Activated CD8-positive, alpha-beta memory T cell treated with anti-CD3 and anti-CD28 coated beads for 1 hour (primary cell): Measurements from ENCODE around the gene IFITM1.

Experiments used
- DNase-seq, 2 donors: peaks; one replicate each; pipeline ENCODE4 v3.0.0-alpha.2; 2020; ENCODE audit warnings: low read depth in 1 of 2; ENCODE audit errors: extremely low read depth in 1 of 2

Gene IFITM1

DNA sequence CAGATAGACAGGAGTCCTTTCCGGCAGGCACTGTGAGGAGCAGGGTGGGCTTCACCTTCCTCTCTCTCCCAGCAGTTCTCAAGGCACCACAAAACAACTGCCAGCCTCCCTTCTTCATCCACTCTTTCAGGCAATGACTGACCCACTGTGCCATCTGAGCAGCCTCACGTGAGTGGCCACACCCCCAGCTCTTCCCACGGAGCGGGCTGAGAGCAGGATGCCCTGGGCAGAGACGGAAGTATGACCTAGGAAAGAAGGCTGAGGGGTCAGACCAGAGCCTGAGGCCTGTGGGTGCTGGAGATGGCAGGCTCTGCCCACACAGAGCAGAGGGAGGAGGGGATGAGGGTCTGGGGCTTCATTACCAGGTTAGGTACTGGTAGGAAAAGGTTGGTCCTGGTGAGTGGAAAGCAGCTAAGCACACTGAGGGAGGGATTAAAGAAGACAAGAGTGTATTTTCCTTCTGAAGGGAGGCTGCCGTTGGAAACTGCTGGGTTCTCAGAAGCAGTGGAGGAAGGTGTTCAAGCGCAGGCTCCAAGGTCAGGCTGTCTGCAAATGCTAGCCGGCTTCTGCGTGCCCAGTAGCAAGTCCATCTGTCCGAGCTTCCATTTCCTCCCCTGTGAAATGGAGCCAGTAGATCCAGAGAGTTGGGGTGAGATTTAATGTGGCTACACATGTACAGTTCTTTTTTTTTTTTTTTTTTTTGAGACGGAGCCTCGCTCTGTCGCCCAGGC is 31.0 kb upstream of the IFITM1 start:
- no peak for DNase-seq

DNA sequence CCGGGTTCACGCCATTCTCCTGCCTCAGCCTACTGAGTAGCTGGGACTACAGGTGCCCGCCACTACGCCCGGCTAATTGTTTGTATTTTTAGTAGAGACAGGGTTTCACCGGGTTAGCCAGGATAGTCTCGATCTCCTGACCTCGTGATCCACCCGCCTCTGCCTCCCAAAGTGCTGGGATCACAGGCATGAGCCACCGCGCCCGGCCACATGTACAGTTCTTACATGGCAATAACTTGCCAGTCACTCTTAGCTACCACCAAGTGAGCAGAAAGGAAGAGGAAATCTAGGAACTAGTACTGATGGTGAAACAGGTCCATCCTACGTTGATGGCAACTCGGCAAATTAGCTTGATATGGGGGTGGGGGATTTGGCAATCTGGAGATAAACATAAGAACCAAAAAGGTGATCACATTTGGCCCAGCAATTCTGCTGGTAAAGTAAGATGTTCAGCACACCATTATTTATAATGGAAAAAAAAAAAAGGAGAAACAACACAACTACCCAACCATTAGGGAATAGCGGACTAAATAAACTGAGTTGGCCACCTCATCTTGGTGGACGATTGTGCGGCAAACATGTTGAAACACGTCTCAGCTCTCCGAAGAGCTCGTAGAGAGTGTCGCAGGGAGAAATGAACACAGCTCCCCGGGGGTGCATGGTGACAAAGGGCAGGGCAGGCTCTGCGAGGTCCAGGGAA is 30.3 kb upstream of the IFITM1 start:
- no peak for DNase-seq

DNA sequence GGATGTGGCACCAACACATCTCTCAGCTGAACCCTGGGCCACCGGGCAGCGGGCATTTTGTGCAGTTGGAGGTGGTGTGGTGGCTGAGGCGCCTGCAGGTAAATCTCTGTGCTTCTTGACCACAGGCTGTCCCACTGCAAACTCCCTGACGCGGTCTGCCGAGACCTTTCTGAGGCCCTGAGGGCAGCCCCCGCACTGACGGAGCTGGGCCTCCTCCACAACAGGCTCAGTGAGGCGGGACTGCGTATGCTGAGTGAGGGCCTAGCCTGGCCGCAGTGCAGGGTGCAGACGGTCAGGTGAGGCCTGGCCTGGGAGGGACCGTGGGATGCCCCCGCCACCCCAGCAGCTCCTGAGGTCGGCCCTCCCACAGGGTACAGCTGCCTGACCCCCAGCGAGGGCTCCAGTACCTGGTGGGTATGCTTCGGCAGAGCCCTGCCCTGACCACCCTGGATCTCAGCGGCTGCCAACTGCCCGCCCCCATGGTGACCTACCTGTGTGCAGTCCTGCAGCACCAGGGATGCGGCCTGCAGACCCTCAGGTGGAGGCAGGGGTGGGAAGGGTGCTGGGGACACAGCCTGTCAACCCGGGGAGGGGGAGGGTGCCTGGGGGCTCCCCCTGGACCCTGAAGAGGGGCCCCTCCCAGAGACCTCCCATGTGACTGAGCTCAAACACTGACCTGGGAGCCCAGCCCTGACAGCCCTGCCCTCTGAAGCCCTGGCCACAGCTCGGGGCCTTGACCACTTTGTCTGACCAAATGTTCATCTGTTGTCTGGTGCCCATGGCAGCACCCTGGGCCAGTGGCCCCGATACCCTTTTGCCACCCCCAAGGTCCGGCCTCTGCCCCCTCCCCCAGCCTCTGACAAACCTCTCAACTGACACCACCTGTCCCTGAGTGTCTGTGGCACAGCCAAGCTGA is 29.5 kb upstream of the IFITM1 start:
- no peak for DNase-seq

DNA sequence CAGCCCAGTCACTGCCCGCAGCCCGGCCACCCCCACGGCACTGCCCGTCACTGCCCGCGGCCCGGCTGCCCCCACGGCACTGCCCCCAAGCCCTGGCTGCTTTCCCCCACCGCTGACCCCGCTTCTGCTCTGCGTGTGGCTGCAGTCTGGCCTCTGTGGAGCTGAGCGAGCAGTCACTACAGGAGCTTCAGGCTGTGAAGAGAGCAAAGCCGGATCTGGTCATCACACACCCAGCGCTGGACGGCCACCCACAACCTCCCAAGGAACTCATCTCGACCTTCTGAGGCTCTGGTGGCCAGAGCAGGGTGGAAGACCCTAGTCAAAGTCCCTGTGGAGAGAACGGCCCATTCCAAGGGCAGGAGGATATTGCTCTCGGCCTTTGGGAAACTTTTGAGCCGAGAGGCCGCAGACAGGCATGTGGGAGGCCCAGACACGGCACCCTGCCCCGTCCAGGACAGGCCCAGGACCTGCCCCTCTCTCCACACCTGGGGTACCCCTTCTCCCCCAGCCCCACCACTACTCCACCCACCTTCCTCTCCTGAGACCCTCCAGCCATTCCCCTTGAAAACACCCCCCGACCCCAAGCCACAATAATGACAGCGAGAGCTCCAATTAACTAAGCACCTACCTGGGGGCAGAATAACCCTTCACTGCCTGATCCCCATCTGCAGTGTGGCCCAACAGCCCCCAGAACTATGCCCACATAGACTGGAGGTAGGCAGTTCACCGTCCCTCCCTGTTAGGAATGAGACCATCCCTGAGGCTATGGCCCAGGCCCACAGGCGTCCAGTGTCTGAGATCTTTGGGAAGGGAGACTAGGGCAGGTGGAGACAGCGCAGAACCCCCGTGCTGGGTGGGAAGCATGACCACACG is 28.6 kb upstream of the IFITM1 start:
- DNase-seq: no peak

DNA sequence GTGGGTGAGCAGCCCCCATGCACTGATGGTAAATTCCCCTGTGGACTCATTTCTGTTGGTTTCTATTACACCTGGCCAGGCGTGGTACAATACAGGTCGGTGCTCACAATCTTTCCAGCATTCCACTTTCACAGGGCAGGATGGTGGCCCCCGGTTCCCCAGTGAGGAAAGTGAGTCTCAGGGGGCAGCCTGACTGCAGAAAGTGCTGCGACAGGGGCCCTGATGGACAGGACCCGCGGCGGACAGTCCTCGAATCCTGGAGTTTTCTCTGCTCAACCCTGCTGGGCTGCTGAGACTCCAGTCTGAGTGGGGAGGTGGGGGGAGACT is 28.0 kb upstream of the IFITM1 start:
- DNase-seq: no peak

DNA sequence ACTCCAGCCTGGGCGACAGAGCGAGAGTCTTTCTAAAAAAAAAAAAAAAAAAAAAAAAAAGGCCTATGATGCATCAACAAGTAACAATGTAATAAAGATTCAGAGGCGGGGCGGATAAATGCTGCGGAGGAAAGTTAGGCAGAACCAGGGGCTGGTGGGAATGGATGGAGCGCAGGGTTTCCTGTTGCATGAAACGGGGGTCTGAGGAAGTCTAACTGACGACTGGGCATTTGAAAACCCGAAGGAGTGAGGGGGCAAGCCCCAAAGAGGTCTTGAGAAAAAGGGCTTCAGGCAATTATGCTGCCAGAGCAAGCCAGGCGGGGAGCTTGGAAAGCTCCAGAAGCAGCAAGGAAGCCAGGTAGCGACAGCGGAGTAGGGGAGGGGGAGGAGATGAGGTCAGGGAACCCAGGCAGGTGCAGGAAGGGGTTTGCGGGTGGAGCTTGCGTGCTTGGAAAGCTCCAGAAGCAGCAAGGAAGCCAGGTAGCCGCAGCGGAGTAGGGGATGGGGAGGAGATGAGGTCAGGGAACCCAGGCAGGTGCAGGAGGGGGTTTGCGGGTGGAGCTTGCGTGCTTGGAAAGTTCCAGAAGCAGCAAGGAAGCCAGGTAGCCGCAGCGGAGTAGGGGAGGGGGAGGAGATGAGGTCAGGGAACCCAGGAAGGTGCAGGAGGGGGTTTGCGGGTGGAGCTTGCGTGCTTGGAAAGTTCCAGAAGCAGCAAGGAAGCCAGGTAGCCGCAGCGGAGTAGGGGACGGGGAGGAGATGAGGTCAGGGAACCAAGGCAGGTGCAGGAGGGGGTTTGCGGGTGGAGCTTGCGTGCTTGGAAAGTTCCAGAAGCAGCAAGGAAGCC is 26.6 kb upstream of the IFITM1 start:
- peak; percentile 67 to 71 for DNase-seq

DNA sequence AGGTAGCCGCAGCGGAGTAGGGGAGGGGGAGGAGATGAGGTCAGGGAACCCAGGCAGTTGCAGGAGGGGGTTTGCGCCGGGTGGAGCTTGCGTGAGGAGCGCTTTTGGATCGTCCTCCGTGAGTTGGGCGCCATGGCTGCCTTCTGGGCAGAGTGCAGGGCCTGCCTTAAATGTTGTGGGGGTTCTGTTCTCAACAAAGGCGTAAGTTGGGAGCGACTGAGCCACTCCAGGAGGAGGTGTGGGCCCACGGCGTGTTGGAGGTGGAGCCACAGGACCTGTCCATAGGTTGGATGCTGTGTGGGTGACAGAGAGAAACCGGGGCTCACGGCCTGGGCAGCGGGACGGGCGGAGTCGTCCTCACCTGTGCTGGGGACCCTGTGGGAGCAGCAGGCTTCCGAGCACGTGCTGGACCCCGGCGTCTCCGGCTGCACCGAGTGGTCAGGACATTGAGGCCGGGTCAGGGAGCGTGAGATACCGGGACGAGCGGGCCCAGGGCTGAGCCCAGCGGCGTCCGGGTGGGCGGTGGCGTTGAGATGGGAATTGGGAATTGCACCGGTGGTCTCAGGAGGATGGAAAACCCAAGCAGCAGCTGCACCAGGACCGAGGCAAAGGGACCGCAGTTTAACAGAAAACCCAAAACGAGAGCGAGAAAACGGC is 25.9 kb upstream of the IFITM1 start:
- DNase-seq: peak in 1 of 2 donors; percentile 56

DNA sequence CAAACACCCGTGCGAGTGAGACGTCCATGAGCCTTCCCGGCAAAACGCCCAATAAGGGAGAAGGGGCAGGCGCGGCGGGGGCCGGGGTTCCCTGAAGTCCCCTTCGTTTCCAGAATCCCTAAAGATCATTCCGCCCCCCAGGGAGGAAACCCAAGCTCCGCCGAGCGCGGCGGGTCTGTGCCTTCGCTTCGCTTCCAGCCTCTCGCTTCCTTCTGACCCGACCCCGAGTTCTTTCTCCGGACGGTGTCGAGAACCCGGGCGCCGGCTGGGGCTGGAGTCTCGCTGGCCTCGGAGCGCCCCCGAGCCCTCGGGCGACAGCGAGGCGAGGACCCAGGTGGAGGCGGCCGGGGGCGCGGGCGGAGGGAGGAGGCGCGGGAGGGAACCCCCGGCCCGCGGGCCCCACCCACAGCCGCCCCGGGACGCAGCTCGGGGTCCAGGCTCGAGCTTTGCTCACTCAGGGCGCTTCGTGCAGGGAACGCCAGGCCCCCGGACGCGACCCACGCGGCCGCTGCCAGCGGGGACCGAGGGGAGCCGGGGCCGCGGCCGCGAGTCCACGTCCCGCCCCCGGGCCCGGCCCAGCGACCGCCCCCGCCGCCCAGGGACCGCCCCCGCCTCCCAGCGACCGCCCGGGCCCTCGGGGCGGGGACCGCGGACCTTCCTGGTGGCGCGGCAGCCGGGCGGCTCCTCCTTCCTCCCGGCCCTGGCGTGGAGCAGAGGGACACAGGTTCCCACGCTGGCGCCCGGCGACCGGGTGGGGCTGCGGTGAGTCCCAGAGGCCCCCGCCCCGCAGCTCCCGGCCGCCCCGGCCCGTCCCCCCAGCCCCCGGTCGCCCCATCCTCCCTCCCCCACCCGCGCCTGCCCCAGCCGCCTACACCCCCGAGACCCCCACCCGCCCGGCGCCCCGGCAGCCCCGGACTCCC is 25.1 kb upstream of the IFITM1 start, which contains the start of gene PGGHG:
Gene PGGHG, plus strand, starts transcription at position 649 of the 920 bp plus-strand sequence. CDS start 691 bp downstream, outside the sequence.
- peak in 1 of 2 donors; percentile 66 for DNase-seq

DNA sequence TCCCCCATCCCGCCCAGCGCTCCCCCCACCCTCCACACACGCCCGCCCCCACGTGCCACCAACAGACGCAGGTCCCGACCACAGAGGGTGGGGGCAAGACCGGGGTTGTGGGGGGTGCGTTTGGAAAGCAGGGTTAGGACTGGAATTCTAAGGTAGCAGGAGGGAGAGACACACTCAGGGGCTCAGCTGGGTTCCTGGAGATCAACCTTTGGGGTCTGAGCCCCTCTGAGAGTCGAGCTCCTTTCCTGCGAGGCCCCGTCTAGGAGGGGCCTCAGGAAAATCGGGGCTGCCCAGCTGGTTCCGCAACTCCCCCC is 24.5 kb upstream of the IFITM1 start:
- DNase-seq: no peak

DNA sequence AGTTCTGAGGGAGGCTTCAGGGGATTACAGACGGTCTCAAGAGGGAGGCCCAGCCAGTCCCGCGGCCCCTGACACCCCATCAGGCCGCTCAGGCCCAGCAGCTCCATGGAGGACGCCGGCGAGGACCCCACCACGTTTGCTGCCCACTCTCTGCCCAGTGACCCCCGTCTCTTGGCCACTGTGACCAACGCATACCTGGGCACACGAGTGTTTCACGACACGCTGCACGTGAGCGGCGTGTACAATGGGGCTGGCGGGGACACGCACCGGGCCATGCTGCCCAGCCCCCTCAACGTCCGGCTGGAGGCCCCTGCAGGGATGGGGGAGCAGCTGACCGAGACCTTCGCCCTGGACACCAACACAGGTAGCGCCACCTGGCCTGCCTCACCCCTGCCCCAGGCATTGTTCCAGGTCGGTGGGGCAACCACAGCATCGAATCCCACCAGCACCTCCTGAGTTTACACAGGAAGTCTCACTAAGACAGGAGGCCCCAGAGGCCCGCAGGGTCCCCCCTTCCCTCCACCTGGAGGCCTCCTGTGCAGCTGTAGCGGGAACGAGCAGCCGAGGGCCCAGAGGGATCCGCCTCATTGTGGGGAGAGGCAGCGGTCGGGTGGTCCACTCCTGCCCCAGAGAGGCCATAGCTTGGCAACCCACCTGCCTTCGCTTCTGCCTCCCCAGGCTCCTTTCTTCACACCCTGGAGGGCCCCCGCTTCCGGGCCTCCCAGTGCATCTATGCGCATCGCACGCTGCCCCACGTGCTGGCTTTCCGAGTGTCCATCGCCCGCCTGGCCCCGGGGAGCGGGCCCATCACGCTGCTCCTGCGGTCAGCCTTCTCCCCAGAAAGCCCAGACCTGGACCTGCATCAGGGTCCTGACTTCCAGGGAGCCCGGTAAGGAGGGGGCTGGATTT is 23.9 kb upstream of the IFITM1 start:
- DNase-seq: no peak

DNA sequence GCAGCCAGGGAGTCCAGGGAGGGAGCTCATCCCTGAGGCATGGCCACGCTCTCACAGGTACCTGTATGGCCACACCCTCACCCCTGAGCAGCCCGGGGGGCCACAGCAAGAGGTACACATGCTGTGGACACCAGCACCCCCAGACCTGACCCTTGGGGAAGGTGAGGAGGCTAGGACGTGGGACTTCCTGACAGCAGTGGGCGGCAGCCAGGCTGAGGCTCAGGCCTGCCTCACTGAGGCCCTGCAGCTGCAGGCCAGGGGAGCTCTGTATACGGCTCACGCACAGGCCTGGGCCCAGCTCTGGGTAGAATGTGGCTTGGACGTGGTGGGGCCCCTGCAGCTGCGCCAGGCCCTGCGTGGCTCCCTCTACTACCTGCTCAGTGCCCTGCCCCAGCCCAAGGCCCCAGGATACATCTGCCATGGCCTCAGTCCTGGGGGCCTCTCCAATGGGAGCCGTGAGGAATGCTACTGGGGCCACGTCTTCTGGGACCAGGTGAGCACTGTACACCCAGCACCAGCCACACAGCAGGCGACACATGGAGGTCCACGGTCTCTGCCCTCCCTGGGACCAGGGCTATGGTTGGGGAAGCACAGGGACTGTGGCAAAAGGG is 23.1 kb upstream of the IFITM1 start:
- no peak for DNase-seq

DNA sequence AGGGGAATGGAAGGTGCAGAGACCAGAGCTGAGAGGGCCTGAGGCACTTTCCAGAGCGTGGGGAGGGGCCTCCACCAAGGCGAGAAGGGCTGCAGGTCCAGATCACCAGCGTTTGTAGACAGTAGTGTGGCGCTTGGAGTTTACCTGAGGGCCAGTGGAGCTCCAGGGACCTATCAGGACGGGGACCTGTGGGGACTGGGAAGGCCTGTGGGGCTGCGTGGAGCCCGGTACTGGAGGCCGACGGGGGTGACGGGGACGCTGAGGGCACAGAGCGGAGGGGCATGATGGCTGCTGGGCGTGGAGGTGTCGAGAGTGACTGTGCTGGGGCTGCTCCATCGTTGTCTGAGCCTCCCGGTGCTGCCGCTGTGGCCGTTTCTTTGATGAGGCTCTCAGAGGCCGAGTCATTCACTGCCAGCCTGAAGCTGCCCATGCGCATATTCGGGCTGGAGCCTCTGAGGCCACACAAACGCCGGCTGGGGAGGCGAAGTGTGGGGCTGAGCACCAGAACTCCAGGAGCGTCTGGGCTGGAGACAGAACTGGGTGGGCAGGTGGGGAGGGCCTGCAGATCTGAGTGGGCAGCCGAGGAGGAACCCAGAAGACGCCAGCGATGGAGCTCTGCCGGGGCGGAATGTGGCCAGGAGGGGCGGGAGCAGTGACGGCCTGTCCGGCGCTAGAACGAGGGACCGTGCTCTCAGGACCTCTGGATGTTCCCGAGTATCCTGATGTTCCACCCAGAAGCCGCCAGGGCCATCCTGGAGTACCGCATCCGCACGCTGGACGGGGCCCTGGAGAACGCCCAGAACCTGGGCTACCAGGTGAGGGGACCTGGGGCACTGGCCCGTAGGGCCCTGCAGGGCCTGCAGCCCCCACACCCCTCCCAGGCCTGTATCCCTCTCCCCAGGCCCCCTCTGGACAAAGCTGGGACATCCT is 22.3 kb upstream of the IFITM1 start:
- DNase-seq: no peak

DNA sequence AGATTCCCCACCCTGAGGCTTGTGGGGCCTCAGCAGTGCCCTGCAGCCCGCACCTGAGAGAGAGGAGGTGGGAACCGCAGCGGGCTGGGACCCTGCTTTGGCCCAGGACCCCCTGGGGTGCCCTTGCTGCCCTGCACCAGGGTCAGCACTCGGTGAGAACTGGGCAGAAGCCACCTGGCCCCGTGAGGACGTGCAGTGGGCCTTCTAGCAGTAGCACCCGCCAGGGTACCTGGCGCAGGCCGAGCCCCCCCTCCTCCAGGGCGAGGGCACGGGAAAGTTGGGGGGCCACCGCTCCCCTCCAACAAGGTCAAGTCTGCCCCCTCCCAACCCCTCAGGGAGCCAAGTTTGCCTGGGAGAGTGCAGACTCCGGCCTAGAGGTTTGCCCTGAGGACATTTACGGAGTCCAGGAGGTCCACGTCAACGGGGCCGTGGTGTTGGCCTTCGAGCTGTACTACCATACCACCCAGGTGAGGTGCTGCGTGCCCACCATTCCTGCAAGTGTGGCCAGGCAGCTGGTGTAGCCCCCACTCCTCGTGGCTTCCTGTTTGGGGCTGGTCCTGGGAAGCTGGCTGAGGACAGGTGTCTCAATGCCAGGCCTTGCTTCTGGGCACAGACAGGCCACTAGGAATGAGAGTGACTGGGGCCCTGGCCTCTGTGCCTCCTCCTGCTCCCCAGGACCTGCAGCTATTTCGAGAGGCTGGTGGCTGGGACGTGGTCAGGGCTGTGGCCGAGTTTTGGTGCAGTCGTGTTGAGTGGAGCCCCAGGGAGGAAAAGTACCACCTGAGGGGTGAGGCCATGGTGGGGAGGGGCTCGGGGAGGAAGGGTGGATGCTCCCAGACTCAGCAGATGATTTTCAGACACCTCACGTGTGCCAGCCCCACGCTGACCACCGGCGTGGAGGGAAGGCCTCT is 21.4 kb upstream of the IFITM1 start:
- no peak for DNase-seq

DNA sequence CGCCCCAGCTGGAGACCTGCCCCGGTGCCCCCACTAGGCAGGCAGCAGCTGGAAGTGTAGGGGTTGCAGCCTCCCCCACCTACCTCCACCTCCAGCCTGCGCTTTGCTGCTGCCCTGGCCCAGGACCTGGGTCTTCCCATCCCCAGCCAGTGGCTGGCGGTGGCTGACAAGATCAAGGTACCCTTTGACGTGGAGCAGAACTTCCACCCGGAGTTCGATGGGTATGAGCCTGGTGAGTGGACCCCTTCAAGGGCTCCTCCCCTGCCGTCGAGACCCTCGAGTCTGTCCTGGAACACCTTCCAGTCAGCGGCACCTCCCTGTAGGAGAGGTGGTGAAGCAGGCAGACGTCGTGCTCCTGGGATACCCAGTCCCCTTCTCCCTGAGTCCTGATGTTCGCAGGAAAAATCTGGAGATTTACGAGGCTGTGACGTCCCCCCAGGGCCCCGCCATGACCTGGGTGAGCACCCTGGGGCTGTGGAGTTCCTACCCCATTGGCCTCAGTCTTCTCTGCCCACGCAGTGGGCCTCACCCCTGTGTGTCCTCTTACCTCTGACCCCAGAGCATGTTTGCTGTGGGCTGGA is 20.5 kb upstream of the IFITM1 start:
- no peak for DNase-seq
